HG03342 (cell line): ENCODE results near the gene SPTLC3.

Experiments used
- ATAC-seq: cut with Tn5 transposase; IDR thresholded peaks from one replicate; pipeline ENCODE4 v1.9.1; 2021; ENCODE audit warnings: mild to moderate bottlenecking, moderate library complexity; ENCODE audit not compliant: unreplicated experiment

Gene SPTLC3

GRCh38 chr20:13028673-13029072, 19.9 kb downstream of the SPTLC3 start:
- no peak for ATAC-seq

- ATAC-seq = no peak
These were observed 21.1 kb downstream of the SPTLC3 start for GRCh38 chr20:13029687-13030375.

GRCh38 chr20:13031751-13032150, 23.0 kb downstream of the SPTLC3 start:
- ATAC-seq = no peak

- ATAC-seq = no peak
These were observed 25.3 kb downstream of the SPTLC3 start for GRCh38 chr20:13034115-13034514.

GRCh38 chr20:13034936-13035335, 26.2 kb downstream of the SPTLC3 start:
- ATAC-seq = no peak

- ATAC-seq = no peak
These were observed 26.8 kb downstream of the SPTLC3 start for GRCh38 chr20:13035399-13036152.

- no peak for ATAC-seq
These were observed 29.0 kb downstream of the SPTLC3 start for GRCh38 chr20:13037727-13038126.

- no peak for ATAC-seq
These were observed 33.0 kb downstream of the SPTLC3 start for GRCh38 chr20:13041574-13042457.

GRCh38 chr20:13042458-13042794, 33.7 kb downstream of the SPTLC3 start:
- no peak for ATAC-seq

- ATAC-seq = no peak
These were observed 37.6 kb downstream of the SPTLC3 start for GRCh38 chr20:13046409-13046808.

- ATAC-seq = no peak
These were observed 45.2 kb downstream of the SPTLC3 start for GRCh38 chr20:13054011-13054410.

- no peak for ATAC-seq
These were observed 50.1 kb downstream of the SPTLC3 start for GRCh38 chr20:13058666-13059389.

- no peak for ATAC-seq
These were observed 50.8 kb downstream of the SPTLC3 start for GRCh38 chr20:13059398-13060136.

GRCh38 chr20:13060327-13060726, 51.6 kb downstream of the SPTLC3 start:
- no peak for ATAC-seq

GRCh38 chr20:13061381-13061780, 52.6 kb downstream of the SPTLC3 start:
- no peak for ATAC-seq

- no peak for ATAC-seq
These were observed 54.0 kb downstream of the SPTLC3 start for GRCh38 chr20:13062789-13063188.

- no peak for ATAC-seq
These were observed 59.6 kb downstream of the SPTLC3 start for GRCh38 chr20:13068336-13068735.

- no peak for ATAC-seq
These were observed 73.1 kb downstream of the SPTLC3 start for GRCh38 chr20:13081877-13082276.

- no peak for ATAC-seq
These were observed 73.6 kb downstream of the SPTLC3 start for GRCh38 chr20:13082378-13082777.

- ATAC-seq = no peak
These were observed 76.5 kb downstream of the SPTLC3 start for GRCh38 chr20:13085275-13085674.
